HUES64 (cell line): Measurements from ENCODE around the gene CLEC18A.
"Not testable (repeated sequence)": the region's sequence is repeated elsewhere in the genome, so short reads cannot be mapped to it uniquely, and the experiment has no call there.

Source experiments
- H3K27ac ChIP-seq: 2 replicates; pipeline ENCODE4 v1.7.0; 2013; ENCODE audit warnings: low read depth, low read length, inconsistent platforms
- H3K27me3 ChIP-seq: 2 replicates; pipeline ENCODE4 v1.6.1; 2013; ENCODE audit warnings: mild to moderate bottlenecking, low read length; ENCODE audit not compliant: insufficient read depth
- H3K36me3 ChIP-seq: 2 replicates; pipeline ENCODE4 v1.6.1; 2013; ENCODE audit warnings: mild to moderate bottlenecking, low read length; ENCODE audit not compliant: insufficient read depth
- H3K4me1 ChIP-seq: 2 replicates; pipeline ENCODE4 v1.6.1; 2013; ENCODE audit warnings: mild to moderate bottlenecking, low read length, moderate library complexity; ENCODE audit not compliant: insufficient read depth
- H3K4me3 ChIP-seq: 2 replicates; pipeline ENCODE4 v1.5.1; 2013; ENCODE audit warnings: mild to moderate bottlenecking, low read length, moderate library complexity
- H3K9ac ChIP-seq: 2 replicates; pipeline ENCODE4 v1.6.1; 2013; ENCODE audit warnings: mild to moderate bottlenecking, low read depth, low read length
- H3K9me3 ChIP-seq: 2 replicates; pipeline ENCODE4 v1.6.1; 2013; ENCODE audit warnings: low read depth, low read length; ENCODE audit not compliant: insufficient read depth
- WGBS: fragments of 150-250, 120-280 bp; methylation state at CpG from one replicate; pipeline ENCODE4 v1.1.7; 2013; ENCODE audit warnings: missing lambda C conversion rate; 5-methylcytosine and 5-hydroxymethylcytosine counted together

The CLEC18A gene

DNA sequence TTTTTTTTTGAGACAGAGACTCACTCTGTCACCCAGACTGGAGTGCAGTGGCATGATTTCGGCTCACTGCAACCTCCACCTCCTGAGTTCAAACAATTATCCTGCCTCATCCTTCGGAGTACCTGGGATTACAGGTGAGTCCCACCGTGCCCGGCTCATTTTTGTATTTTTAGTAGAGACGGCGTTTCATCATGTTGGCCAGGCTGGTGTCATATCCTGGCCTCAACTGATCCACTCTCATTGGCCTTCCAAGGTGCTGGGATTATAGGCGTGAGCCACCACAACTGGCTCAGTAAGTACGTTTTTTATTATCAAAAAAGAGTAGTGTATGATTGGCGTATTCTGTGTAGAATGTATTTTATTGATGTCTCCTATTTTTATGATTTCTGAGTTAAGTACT lies 48.7 kb downstream of the CLEC18A start:
- not testable (repeated sequence) for H3K4me3 ChIP-seq, H3K36me3 ChIP-seq, H3K27ac ChIP-seq, H3K9ac ChIP-seq, H3K4me1 ChIP-seq, H3K27me3 ChIP-seq, H3K9me3 ChIP-seq
- WGBS = 86% methylated on average over 9 of the region's 9 CpGs

DNA sequence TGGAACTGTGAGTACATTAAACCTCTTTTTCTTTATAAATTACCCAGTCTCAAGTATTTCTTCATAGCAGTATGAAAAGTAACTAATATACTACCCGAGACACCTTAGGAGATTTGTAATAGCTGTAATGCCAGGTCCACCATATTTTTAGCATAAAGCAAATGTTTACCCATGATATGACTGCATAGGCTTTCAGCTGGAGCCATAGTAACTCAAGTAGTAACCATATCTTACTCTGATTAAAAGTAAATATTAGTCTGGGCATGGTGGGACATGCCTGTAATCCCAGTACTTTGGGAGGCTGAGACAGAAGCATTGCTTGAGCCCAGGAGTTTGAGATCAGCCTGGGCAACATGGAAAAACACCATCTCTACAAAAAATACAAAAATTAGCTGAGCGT lies 52.4 kb downstream of the CLEC18A start:
- not testable (repeated sequence) for H3K9me3 ChIP-seq, H3K36me3 ChIP-seq, H3K27ac ChIP-seq, H3K9ac ChIP-seq, H3K4me1 ChIP-seq, H3K27me3 ChIP-seq, H3K4me3 ChIP-seq
- WGBS = 93% methylated on average over 1 of the region's 2 CpGs

DNA sequence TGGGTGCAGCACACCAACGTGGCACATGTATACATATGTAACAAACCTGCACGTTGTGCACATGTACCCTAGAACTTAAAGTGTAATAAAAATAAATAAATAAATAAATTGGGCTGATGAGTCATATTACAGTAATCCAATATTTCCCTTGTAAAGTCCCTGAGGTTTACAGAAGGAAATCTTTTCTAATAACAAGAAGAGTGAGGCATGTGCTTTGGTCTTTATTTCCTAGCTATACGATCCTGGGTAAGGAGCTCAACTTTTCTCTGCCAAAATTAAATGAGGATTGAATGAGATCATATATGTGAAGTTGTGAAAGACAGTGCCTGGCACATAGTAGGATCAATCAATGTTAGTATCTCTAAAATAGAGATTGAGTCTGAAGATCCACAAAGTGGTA lies 57.5 kb downstream of the CLEC18A start:
- H3K4me1 ChIP-seq, H3K27ac ChIP-seq, H3K36me3 ChIP-seq, H3K9me3 ChIP-seq, H3K27me3 ChIP-seq, H3K9ac ChIP-seq, H3K4me3 ChIP-seq: not testable (repeated sequence)
- WGBS = 100% methylated on average over 1 of the region's 3 CpGs

- not testable (repeated sequence) for H3K4me1 ChIP-seq, H3K9me3 ChIP-seq, H3K36me3 ChIP-seq, H3K4me3 ChIP-seq, H3K9ac ChIP-seq, H3K27me3 ChIP-seq, H3K27ac ChIP-seq
- 94% methylated on average over 8 of the region's 8 CpGs for WGBS
Observed at GRCh38 chr16:70010615-70011014, 59.5 kb downstream of the CLEC18A start.

- H3K9me3 ChIP-seq, H3K4me1 ChIP-seq, H3K27me3 ChIP-seq, H3K9ac ChIP-seq, H3K4me3 ChIP-seq, H3K27ac ChIP-seq, H3K36me3 ChIP-seq: not testable (repeated sequence)
- 94% methylated on average over 8 of the region's 11 CpGs for WGBS
Observed at GRCh38 chr16:70011120-70011519, 60.0 kb downstream of the CLEC18A start.

DNA sequence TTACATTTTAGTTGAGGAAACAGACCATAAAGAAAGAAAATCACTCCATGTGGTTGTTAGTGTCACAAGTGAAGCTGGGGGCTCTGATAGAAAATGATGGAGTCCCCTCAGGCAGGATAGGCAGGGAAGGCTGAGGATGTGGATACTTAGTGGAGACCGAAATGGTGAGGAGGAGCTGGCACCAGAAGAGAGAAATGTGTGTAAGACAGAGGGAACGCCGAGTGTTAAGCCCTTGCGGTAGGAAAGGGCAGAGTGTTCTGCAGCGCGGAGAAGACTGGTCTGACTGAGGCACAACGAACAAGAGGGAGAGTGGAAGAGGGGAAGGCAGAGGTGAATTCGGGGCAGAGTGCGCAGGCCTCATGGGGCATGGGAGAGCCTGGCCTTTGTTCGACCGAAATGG lies 61.2 kb downstream of the CLEC18A start:
- not testable (repeated sequence) for H3K9ac ChIP-seq, H3K4me3 ChIP-seq, H3K36me3 ChIP-seq, H3K9me3 ChIP-seq, H3K27ac ChIP-seq, H3K4me1 ChIP-seq, H3K27me3 ChIP-seq
- 94% methylated on average over 11 of the region's 11 CpGs for WGBS

GRCh38 chr16:70012951-70013350 lies 61.8 kb downstream of the CLEC18A start:
- H3K9me3 ChIP-seq, H3K27ac ChIP-seq, H3K4me3 ChIP-seq, H3K4me1 ChIP-seq, H3K27me3 ChIP-seq, H3K9ac ChIP-seq, H3K36me3 ChIP-seq: not testable (repeated sequence)
- WGBS = 87% methylated on average over 10 of the region's 11 CpGs
